Vagina (tissue), 2 donors: ENCODE results near the gene AASDH.

ENCODE experiments used
- CTCF ChIP-seq, 3 experiments: fragments of 450-650 bp in 2 of 3; fragments of 200-600 bp in 1 of 3; sonication (generic) in 1 of 3; IDR thresholded peaks; one replicate each; pipeline ENCODE4 v1.5.1; 2017 to 2019; ENCODE audit warnings: antibody characterized with exemption in 3 of 3, mild to moderate bottlenecking in 2 of 3, moderate library complexity in 2 of 3
- POLR2A ChIP-seq, 2 donors: fragments of 450-650 bp; IDR thresholded peaks; one replicate each; pipeline ENCODE4 v1.6.1; 2017; ENCODE audit warnings: antibody characterized with exemption in 2 of 2, mild to moderate bottlenecking in 2 of 2, moderate library complexity in 2 of 2
- POLR2AphosphoS5 ChIP-seq, 2 donors: sonication (generic); formaldehyde crosslinking; IDR thresholded peaks; one replicate each; pipeline ENCODE4 v1.9.0; 2017; ENCODE audit warnings: antibody characterized with exemption in 2 of 2, mild to moderate bottlenecking in 2 of 2, low read depth in 1 of 2; ENCODE audit not compliant: insufficient read depth in 1 of 2

DNA sequence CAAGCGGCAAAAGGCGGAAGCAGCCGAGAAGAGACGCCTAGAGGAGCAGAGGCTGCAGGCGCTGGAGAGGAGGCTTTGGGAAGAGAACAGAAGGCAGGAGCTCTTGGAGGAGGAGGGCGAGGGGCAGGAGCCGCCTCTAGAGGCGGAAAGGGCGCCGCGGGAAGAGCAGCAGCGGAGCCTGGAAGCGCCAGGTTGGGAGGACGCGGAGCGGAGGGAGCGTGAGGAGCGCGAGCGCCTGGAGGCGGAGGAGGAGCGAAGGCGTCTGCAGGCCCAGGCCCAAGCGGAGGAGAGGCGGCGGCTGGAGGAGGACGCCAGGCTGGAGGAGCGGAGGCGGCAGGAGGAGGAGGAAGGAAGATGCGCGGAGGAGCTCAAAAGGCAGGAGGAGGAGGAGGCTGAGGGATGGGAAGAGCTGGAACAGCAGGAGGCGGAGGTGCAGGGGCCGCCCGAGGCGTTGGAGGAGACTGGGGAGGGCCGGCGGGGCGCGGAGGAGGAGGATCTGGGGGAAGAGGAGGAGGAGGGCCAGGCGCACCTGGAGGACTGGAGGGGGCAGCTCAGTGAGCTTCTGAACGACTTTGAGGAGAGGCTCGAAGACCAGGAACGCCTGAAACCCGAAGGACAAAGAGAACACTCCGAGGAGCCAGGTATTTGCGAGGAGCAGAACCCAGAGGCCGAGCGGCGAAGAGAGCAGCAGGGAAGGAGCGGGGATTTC lies 72.9 kb downstream of the AASDH start:
- no peak for TF ChIP-seq POLR2A (IDR thresholded peaks at IDR 0.05)
- no peak for TF ChIP-seq POLR2AphosphoS5 (IDR thresholded peaks at IDR 0.05; ENCODE audit: insufficient read depth in 1 of 2, low read depth in 1 of 2)
- TF ChIP-seq CTCF (IDR thresholded peaks at IDR 0.05): no peak
